GM10847 (cell line): ENCODE data around the gene AGPAT3.
A peak's percentile ranks its signal among the peaks of the same experiment; 100 is the strongest.

Source experiments
- POLR2A ChIP-seq: IDR thresholded peaks from 2 replicates; pipeline ENCODE4 v1.6.1; 2011; ENCODE audit not compliant: insufficient read length; ENCODE audit errors: extremely low read depth

Gene AGPAT3

DNA sequence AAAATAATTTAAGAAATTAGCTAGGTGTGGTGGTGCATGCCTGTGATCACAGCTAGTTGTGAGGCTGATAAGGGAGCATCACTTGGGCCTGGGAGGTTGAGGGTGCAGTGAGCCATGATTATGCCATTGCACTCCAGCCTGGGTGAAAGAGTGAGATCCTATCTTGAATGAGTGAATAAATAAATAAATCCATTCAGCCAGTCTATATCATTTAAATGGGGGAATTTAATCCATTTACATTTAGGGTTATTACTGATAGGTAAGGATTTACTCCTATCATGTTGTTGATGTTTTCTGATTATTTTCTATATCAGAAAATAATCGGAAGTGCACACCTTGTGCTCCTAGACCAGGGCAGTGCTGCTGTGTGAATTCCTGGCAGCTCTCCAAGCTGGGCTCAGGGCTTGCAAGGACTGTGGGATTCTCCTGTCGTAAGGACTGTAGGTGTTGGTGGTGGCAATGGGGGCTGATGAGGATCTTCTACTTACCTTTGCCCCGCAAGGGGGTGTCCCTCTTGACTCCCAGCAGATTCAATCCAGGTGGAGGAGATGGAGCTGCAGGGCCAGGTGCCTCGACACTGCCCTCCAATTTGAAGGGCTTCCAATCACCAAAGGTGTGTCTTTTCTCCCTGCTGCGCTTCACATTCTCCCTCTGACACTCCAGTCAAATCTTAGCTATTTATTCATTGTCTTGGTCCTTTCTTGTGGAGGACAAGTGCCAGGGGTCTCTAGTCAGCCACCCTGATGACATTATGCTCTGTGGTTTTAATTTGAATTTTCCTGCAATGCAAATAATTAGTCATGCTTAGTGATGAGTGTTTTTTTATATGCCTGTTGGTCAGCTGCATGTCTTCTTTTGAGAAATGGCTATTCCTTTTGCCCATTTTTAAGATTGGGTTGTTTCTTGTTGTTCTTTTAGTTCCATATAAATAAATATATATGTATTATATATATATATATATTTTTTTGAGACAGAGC is 133.0 kb downstream of the AGPAT3 start:
- no peak for TF ChIP-seq POLR2A

GRCh38 chr21:44000360-44000759 is 135.3 kb downstream of the AGPAT3 start:
- no peak for TF ChIP-seq POLR2A

DNA sequence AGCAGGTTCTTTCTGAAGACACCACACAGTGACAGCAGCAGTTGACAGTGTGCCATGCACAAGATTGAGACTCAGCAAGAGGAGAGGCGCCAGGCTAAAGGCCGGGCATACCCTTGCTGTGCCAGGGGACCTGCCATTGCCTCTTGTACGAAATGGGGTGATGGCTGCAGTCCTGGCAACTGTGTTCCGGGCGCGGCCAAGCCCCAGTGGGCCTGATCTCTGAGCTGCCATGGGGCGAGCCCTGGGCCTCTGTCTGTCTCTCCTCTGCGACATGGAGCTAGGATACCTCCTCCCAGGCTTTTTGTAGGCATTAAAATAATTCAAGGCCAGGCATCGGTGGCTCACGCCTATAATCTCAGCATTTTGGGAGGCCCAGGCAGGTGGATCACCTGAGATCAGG is 137.5 kb downstream of the AGPAT3 start:
- TF ChIP-seq POLR2A: no peak

- no peak for TF ChIP-seq POLR2A
Measured at GRCh38 chr21:44003307-44003966, 138.4 kb downstream of the AGPAT3 start.

- no peak for TF ChIP-seq POLR2A
Measured at GRCh38 chr21:44005071-44005470, 140.0 kb downstream of the AGPAT3 start.

DNA sequence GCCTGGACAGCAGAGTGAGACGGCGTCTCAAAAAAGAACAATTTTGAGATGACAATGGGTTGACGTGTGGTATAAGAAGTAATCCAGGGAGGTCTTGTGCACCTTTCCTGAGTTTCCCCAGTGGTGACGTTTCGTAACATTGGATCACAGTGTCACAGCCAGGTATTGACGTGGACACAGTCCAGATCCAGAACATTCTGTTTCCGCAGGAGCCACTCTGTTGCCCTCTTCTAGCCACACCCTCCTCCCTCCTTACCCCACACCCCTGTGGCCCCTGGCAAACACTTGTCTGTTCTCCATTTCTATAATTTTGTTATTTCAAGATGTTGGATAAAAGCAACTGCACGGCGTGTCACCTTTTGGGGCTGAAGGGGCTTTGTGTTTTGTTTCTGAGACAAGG is 140.6 kb downstream of the AGPAT3 start:
- no peak for TF ChIP-seq POLR2A

DNA sequence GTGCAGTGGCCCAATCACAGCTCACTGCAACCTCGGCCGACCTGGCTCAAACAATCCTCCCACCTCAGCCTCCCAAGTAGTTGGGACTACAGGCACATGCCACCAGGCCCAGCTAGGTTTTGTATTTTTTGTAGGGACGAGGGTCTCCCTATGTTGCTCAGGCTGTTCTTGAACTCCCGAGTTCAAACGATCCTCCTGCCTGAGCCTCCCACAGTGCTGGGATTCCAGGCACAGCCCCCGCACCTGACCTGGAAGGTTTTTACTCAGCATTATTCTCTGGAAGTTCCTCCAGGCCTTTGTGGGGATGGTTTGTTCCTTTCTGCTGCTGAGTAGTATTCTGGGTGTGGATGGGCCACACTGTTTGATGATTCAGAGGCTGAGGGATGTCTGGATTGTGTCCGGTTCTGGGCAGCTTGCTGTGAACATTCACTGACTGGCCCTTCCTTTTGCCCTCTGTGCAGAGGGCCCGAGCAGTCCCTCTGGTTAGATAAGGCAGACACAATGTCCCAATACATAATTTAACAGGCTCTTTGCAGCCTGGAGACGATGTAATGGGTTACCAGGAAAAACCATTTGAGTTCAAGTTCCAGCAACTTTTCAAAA is 141.1 kb downstream of the AGPAT3 start:
- TF ChIP-seq POLR2A: no peak

DNA sequence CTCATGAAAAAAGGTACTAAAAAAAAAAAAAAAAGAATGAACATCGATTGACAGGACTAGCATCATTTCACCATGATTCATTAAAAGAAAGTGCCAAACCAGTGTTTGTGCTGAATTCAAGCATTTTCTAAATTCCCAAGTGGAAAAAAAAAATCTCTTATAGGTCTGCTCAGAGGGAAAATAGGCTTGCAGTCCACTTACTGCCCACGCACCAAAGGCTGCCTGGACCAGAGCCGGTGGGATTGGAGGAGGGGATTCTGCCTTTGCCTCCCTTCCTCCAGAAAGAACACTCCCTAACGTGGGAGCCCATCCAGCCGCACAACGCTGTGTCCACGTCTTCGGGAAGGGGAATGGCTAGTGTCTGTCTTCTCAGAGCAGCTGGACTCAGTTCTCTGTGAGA is 141.6 kb downstream of the AGPAT3 start:
- TF ChIP-seq POLR2A: no peak

DNA sequence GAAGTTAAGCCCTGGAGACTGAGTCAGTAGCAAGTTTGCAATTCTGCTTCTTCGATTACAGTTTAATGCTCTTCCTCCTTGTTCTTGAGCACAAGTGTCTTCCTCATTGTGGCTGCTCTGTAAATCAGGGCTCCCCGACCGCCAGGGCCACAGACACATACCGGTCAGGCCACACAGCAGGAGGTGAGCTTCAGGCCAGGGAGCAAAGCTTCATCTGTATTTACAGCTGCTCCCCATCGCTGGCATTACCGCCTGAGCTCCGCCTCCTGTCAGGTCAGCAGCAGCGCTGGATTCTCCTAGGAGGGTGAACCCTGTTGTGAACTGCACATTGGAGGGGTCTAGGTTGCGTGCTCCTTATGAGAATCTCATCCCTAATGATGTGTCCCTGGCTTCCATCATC is 145.4 kb downstream of the AGPAT3 start:
- TF ChIP-seq POLR2A: no peak

DNA sequence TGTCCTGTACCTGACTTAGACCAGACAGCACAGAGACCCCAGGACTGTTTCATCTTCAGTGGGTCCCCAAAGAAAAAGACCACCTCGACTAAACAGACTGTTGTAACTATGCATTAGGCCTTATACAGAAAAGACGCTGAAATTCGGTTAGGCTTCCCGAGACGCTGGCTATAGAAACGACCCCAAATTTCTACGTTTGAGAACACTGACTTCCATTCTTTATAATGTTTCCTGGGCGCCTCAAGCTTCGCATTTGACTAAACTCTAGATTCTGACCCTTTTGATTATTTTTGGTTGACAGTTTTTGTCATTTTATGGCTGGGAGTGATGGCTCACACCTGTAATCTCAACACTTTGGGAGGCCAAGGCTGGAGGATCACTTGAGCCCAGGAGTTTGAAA is 146.1 kb downstream of the AGPAT3 start:
- TF ChIP-seq POLR2A: no peak

- peak; percentile 80 for TF ChIP-seq POLR2A
Measured at GRCh38 chr21:44011579-44012473, 146.8 kb downstream of the AGPAT3 start, which contains the start of gene TRAPPC10. TSS of gene TRAPPC10 (plus strand) at chr21:44012309. CDS start at chr21:44012494, 185 bp downstream.

DNA sequence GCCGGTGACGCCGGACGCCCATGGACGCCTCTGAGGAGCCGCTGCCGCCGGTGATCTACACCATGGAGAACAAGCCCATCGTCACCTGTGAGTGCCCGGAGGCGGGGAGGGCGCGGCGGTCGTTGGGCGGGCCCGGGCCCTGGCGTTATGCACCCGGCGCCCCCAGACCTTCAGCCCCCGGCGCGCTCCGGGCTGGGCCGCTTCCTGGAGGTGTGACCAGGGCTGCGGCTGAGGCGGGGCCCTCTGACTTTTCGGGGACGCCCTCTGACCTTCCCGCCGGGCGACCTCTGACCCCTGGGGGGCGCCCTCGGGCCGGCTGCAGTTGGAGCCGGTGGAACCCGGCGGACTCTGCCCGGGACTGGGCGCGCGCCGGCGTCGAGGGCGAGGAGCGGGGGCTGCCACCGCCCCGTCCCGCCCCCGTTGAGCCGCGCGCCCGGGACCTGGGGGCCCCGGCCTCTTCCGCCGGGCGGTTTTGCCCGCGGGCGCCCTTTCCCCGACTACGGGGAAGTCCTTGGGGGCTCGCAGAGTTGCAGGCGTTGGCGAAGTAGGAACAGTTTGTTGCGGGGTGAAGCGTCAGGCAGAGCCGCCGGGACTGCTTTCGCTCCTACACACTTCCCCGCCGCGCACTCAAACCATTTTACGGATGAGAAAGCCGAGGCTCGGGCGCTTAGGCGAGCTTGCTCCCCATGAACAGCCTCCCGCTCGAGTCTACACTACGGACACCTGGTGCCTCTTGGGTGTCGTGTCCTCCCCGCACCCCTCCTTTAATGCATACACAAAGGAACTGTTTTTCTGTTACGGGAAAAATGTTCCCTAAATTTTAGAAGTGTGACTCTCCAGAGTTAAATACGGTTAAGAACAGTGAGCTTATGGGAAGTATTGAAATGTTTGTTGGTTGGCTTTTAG is 147.7 kb downstream of the AGPAT3 start:
- TF ChIP-seq POLR2A: no peak

- no peak for TF ChIP-seq POLR2A
Measured at GRCh38 chr21:44013380-44014088, 148.5 kb downstream of the AGPAT3 start.

- no peak for TF ChIP-seq POLR2A
Measured at GRCh38 chr21:44017601-44018000, 152.6 kb downstream of the AGPAT3 start.

DNA sequence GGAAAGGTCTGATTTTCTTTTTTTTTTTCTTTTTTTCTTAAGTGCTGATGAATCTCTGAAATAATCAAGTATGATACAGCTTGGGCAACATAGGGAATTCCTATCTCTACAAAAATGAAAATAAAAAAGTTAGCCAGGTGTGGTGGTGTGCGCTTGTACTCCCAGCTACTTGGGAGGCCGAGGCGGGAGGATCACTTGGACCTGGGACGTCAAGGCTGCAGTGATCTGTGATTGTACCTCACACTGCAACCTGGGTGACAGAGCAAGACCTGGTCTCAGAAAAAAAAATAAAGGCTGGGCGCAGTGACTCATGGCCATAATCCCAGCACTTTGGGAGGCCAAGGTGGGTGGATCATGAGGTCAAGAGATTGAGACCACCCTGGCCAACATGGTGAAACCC is 153.1 kb downstream of the AGPAT3 start:
- no peak for TF ChIP-seq POLR2A
